ENCODE measurements around the gene SYNCRIP.

The SYNCRIP gene

DNA sequence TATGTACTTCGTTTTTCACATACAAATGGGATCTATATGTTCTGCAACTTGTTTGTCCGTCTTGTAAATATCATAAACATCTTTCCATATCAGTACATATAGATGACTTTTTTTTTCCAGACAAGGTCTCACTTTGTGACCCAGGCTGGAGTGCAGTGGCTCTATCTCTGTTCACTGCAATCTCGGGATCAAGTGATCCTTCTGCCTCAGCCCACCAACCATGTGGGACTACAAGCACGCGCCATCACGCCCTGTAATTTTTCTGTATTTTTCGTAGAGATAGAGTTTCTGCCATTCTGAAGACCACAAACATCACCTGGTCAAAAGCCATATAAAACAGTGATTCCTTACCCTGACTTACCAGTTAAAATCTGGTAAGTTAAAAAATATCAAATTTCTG is 37.7 kb upstream of the SYNCRIP start:
- Histone ChIP-seq H3K4me3 (ENCODE audit: insufficient read length, low read depth) (peak overlapping the region; percentile 70), H3K27me3 (ENCODE audit: insufficient read depth, insufficient read length) (no peaks in the 10 kb centered on the region), H3K9ac (ENCODE audit: insufficient read length, low read depth) (no peak overlapping the region)

GRCh38 chr6:85679445-85680123 is 36.9 kb upstream of the SYNCRIP start:
- Histone ChIP-seq H3K4me1 (ENCODE audit: insufficient read depth, insufficient read length) (no peaks in the 10 kb centered on the region), H3K9ac (ENCODE audit: insufficient read length, low read depth) (peak overlapping the region; percentile 92), H3K4me3 (ENCODE audit: insufficient read length, low read depth) (peak overlapping the region; percentile 70), H3K27me3 (ENCODE audit: insufficient read depth, insufficient read length) (no peaks in the 10 kb centered on the region), H3K36me3 (ENCODE audit: insufficient read depth, insufficient read length, low read length) (peaks cover 33% of the 10 kb centered on the region), H3K9me3 (ENCODE audit: insufficient read depth, low read length) (no peaks in the 10 kb centered on the region)
- no peak for TF ChIP-seq ZNF274 (IDR thresholded peaks at IDR 0.05; ENCODE audit: low read depth, low read length)
- no peak for TF ChIP-seq SUZ12 (IDR thresholded peaks at IDR 0.05; ENCODE audit: extremely low read depth, insufficient read depth, insufficient read length)
- no peak for TF ChIP-seq YY1 (IDR thresholded peaks at IDR 0.05; ENCODE audit: insufficient read depth, insufficient read length)
- no peak for DNase-seq (ENCODE audit: low read depth, low spot score)

More for the DNA sequence above, 37.7 kb upstream of the SYNCRIP start:
- H3K9me3 ChIP-seq (ENCODE audit: insufficient read depth, low read length), result no peaks in the 10 kb centered on the region
- no peaks in the 10 kb centered on the region for H3K4me1 ChIP-seq (ENCODE audit: insufficient read depth, insufficient read length)
- DNase-seq (ENCODE audit: low read depth, low spot score), result no peak
- TF ChIP-seq SUZ12 (IDR thresholded peaks at IDR 0.05; ENCODE audit: extremely low read depth, insufficient read depth, insufficient read length), result no peak
- no peak for TF ChIP-seq YY1 (IDR thresholded peaks at IDR 0.05; ENCODE audit: insufficient read depth, insufficient read length)
- no peak for TF ChIP-seq ZNF274 (IDR thresholded peaks at IDR 0.05; ENCODE audit: low read depth, low read length)
- peaks cover 30% of the 10 kb centered on the region for H3K36me3 ChIP-seq (ENCODE audit: insufficient read depth, insufficient read length, low read length)

DNA sequence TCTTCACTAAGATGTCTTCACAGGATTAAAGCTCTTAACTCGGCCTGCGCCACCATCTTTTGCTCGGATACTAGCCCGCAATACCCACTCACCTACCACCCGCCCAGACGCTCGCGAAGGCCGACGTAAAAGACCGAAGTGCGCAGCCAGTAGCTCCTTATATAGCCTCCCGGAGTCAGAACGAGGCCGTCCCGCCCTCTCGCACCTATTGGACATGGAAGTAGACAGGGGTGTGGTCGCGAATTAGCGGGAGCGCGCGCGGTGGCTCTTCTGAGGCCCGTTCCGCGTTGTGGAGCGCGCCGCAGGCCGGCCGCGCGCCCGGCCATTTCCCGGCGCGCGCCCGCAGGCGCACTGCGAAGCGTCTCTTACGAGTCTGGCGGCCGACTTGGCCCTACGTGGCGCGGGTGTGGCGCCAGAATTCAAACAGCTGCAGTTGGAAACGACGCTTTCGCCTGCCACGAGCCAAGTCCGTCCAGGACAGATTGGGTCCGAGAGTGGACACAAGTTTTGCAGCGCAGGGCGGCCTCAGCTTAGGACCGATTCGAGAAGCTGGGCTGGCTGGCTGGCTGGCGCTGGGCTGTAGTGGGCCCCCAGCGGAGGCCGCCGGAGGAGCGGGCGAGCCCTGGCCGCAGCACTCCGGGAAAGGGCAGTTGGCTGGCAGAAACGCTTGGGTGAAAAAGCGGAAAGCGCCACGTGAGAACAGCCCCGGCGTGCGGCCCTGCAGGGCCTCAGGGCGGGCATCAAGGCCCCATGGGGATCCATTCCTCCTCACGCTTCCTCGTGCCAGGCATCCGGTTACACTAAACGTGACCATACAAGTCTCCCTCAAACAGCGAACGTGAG is 36.1 kb upstream of the SYNCRIP start:
- peaks cover 36% of the 10 kb centered on the region for H3K36me3 ChIP-seq (ENCODE audit: insufficient read depth, insufficient read length, low read length)
- TF ChIP-seq YY1 (IDR thresholded peaks at IDR 0.05; ENCODE audit: insufficient read depth, insufficient read length) (no peak), ZNF274 (IDR thresholded peaks at IDR 0.05; ENCODE audit: low read depth, low read length) (no peak), SUZ12 (IDR thresholded peaks at IDR 0.05; ENCODE audit: extremely low read depth, insufficient read depth, insufficient read length) (no peak)
- peak overlapping the region; percentile 99 for H3K9ac ChIP-seq (ENCODE audit: insufficient read length, low read depth)
- DNase-seq (ENCODE audit: low read depth, low spot score), result peak; percentile 92
- H3K9me3 ChIP-seq (ENCODE audit: insufficient read depth, low read length), result no peaks in the 10 kb centered on the region
- peak overlapping the region; percentile 70 for H3K4me3 ChIP-seq (ENCODE audit: insufficient read length, low read depth)
- H3K27me3 ChIP-seq (ENCODE audit: insufficient read depth, insufficient read length), result no peaks in the 10 kb centered on the region
- no peaks in the 10 kb centered on the region for H3K4me1 ChIP-seq (ENCODE audit: insufficient read depth, insufficient read length)

DNA sequence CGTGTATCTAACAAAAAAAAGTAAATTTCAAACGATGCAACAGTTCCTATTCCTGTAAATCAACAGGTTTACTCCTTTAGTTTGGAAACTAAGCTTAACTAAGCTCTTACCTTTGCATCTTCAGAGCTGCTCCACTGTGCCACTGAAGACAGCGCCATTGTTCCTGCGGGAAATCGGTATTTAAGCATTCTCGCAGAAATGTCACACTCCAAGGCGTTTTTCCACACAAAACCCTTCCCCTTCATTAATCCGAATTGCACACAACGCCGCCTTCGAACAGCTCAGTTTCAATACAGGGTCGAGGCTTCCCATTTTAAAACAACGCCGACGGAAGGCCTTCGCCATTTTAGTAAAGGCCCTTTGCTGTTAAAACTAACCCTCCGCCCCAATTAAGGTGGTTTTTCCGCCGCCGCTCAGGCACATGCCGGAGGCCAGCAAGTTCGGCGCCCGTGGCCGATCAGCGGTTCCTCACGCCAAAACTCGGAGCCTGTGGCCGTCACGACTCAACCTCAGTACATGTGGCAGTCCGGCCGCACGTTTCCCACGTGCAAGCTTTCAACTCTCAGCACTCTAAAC is 35.4 kb upstream of the SYNCRIP start:
- DNase-seq (ENCODE audit: low read depth, low spot score), result no peak
- peak overlapping the region; percentile 99 for H3K9ac ChIP-seq (ENCODE audit: insufficient read length, low read depth)
- H3K4me3 ChIP-seq (ENCODE audit: insufficient read length, low read depth), result peak overlapping the region; percentile 70
- peaks cover 36% of the 10 kb centered on the region for H3K36me3 ChIP-seq (ENCODE audit: insufficient read depth, insufficient read length, low read length)
- TF ChIP-seq SUZ12 (IDR thresholded peaks at IDR 0.05; ENCODE audit: extremely low read depth, insufficient read depth, insufficient read length) (no peak), ZNF274 (IDR thresholded peaks at IDR 0.05; ENCODE audit: low read depth, low read length) (no peak), YY1 (IDR thresholded peaks at IDR 0.05; ENCODE audit: insufficient read depth, insufficient read length) (no peak)
- H3K4me1 ChIP-seq (ENCODE audit: insufficient read depth, insufficient read length), result no peaks in the 10 kb centered on the region
- H3K9me3 ChIP-seq (ENCODE audit: insufficient read depth, low read length), result no peaks in the 10 kb centered on the region
- no peaks in the 10 kb centered on the region for H3K27me3 ChIP-seq (ENCODE audit: insufficient read depth, insufficient read length)

GRCh38 chr6:85677234-85677956 is 34.7 kb upstream of the SYNCRIP start:
- peak overlapping the region; percentile 70 for H3K4me3 ChIP-seq (ENCODE audit: insufficient read length, low read depth)
- DNase-seq (ENCODE audit: low read depth, low spot score), result no peak
- H3K27me3 ChIP-seq (ENCODE audit: insufficient read depth, insufficient read length), result no peaks in the 10 kb centered on the region
- H3K36me3 ChIP-seq (ENCODE audit: insufficient read depth, insufficient read length, low read length), result peaks cover 40% of the 10 kb centered on the region
- H3K4me1 ChIP-seq (ENCODE audit: insufficient read depth, insufficient read length), result no peaks in the 10 kb centered on the region
- peak overlapping the region; percentile 99 for H3K9ac ChIP-seq (ENCODE audit: insufficient read length, low read depth)
- no peaks in the 10 kb centered on the region for H3K9me3 ChIP-seq (ENCODE audit: insufficient read depth, low read length)
- no peak for TF ChIP-seq SUZ12 (IDR thresholded peaks at IDR 0.05; ENCODE audit: extremely low read depth, insufficient read depth, insufficient read length)
- TF ChIP-seq YY1 (IDR thresholded peaks at IDR 0.05; ENCODE audit: insufficient read depth, insufficient read length), result no peak
- TF ChIP-seq ZNF274 (IDR thresholded peaks at IDR 0.05; ENCODE audit: low read depth, low read length), result no peak

DNA sequence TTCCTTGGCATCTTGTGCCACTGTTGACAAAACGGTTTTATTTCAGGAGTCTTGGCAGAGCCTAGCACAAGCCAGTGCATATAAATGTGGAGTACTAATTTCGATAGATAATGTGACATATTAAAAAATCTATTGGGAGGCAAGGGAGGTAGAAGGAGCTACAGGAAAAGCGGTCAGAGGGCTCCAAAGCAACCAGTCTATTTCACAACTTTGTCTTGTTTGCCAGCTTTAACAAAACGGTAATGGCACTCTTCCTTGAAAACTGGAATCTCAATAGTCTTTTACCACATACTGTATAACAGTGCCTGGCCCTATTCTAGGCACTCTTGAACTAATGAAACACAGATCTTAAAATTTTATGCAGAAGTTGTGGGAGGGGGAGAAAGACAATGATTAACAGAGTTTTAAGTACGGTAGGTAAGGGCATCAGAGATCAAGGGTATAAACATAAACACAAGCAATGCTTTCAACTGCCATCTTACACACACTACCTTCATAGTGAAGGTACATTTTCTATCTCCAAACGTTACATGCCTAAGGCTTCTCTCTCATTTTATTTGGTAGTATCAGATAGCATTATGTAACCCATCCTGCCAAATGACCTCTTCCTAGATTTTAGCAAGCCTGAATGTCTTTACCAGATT is 33.5 kb upstream of the SYNCRIP start:
- H3K27me3 ChIP-seq (ENCODE audit: insufficient read depth, insufficient read length), result no peaks in the 10 kb centered on the region
- peak overlapping the region; percentile 70 for H3K4me3 ChIP-seq (ENCODE audit: insufficient read length, low read depth)
- no peaks in the 10 kb centered on the region for H3K9me3 ChIP-seq (ENCODE audit: insufficient read depth, low read length)
- H3K9ac ChIP-seq (ENCODE audit: insufficient read length, low read depth), result peak overlapping the region; percentile 99
- TF ChIP-seq YY1 (IDR thresholded peaks at IDR 0.05; ENCODE audit: insufficient read depth, insufficient read length) (no peak), ZNF274 (IDR thresholded peaks at IDR 0.05; ENCODE audit: low read depth, low read length) (no peak), SUZ12 (IDR thresholded peaks at IDR 0.05; ENCODE audit: extremely low read depth, insufficient read depth, insufficient read length) (no peak)
- no peak for DNase-seq (ENCODE audit: low read depth, low spot score)
- no peaks in the 10 kb centered on the region for H3K4me1 ChIP-seq (ENCODE audit: insufficient read depth, insufficient read length)
- H3K36me3 ChIP-seq (ENCODE audit: insufficient read depth, insufficient read length, low read length), result peaks cover 40% of the 10 kb centered on the region

Data from NT2/D1 (cell line).